WTC11 (cell line): Measurements from ENCODE around the gene FGR. TPM values are rescaled to one million over a fixed set of nuclear protein-coding genes. Genes with fewer than 3 reads are reported as not detected.
A peak's percentile ranks its signal among the peaks of the same experiment; 100 is the strongest.

Experiments
- ATAC-seq: fragments of 200-7000 bp; cut with Tn5 transposase; 2 replicates; pipeline ENCODE4 v1.10.0; 2021; ENCODE audit warnings: mild to moderate bottlenecking, moderate library complexity
- CTCF ChIA-PET: fragments of 300-600 bp; sonication (Branson Sonifier 250); formaldehyde crosslinking; loops from one replicate; lab custom pipeline; 2021; ENCODE audit warnings: antibody characterized with exemption; lab: Charles Lee
- POLR2A ChIA-PET: fragments of 350-600 bp; sonication (Branson Sonifier 250); formaldehyde crosslinking; loops from one replicate; lab custom pipeline; 2021; ENCODE audit warnings: antibody characterized with exemption; lab: Charles Lee
- DNase-seq: peaks from one replicate; pipeline ENCODE4 v3.0.0; 2021; ENCODE audit warnings: low spot score
- H3K27ac Mint-ChIP-seq: 2 replicates; pipeline ENCODE4 v1.8.0; 2021; ENCODE audit warnings: mixed read lengths
- H3K27me3 Mint-ChIP-seq: 2 replicates; pipeline ENCODE4 v1.8.0; 2021; ENCODE audit warnings: low read depth, mild to moderate bottlenecking, moderate library complexity, mixed read lengths
- H3K36me3 Mint-ChIP-seq: 2 replicates; pipeline ENCODE4 v1.8.0; 2021; ENCODE audit warnings: mixed read lengths
- H3K4me1 Mint-ChIP-seq: 2 replicates; pipeline ENCODE4 v1.8.0; 2022; ENCODE audit warnings: mixed read lengths
- H3K4me3 Mint-ChIP-seq: 2 replicates; pipeline ENCODE4 v1.8.0; 2021; ENCODE audit warnings: mild to moderate bottlenecking, moderate library complexity, mixed read lengths
- H3K9me3 Mint-ChIP-seq: 2 replicates; pipeline ENCODE4 v1.8.0; 2021; ENCODE audit warnings: mixed read lengths
- AR ChIP-seq: fragments of 250-450 bp; sonication (Bioruptor Pico); IDR thresholded peaks from 2 replicates; pipeline ENCODE4 v1.9.0; 2021; ENCODE audit warnings: mild to moderate bottlenecking
- E2F1 ChIP-seq: sonication (generic); formaldehyde crosslinking; IDR thresholded peaks from 2 replicates; pipeline ENCODE4 v1.8.0; 2022; ENCODE audit warnings: mild to moderate bottlenecking, missing genetic modification reagents
- FOXP4 ChIP-seq: sonication (generic); formaldehyde crosslinking; IDR thresholded peaks from 2 replicates; pipeline ENCODE4 v1.8.0; 2022; ENCODE audit warnings: mild to moderate bottlenecking, missing genetic modification reagents
- HMGA2 ChIP-seq: fragments of 250-450 bp; sonication (Bioruptor Pico); IDR thresholded peaks from 2 replicates; pipeline ENCODE4 v1.4.0; 2021; ENCODE audit warnings: mild to moderate bottlenecking, moderate library complexity
- NFATC4 ChIP-seq: fragments of 250-450 bp; sonication (Bioruptor Pico); IDR thresholded peaks from 2 replicates; pipeline ENCODE4 v1.9.0; 2021; ENCODE audit warnings: mild to moderate bottlenecking
- NR2C2 ChIP-seq: sonication (generic); formaldehyde crosslinking; IDR thresholded peaks from 2 replicates; pipeline ENCODE4 v1.8.0; 2022; ENCODE audit warnings: mild to moderate bottlenecking, missing genetic modification reagents
- PREB ChIP-seq: sonication (generic); formaldehyde crosslinking; IDR thresholded peaks from 2 replicates; pipeline ENCODE4 v1.8.1; 2022; ENCODE audit warnings: mild to moderate bottlenecking, missing genetic modification reagents, moderate library complexity, borderline replicate concordance
- RELA ChIP-seq: sonication (generic); formaldehyde crosslinking; IDR thresholded peaks from 2 replicates; pipeline ENCODE4 v1.8.1; 2022; ENCODE audit warnings: missing genetic modification reagents, mild to moderate bottlenecking, borderline replicate concordance
- RORB ChIP-seq: fragments of 250-450 bp; sonication (Bioruptor Pico); IDR thresholded peaks from 2 replicates; pipeline ENCODE4 v1.9.0; 2021; ENCODE audit warnings: mild to moderate bottlenecking
- SMAD3 ChIP-seq: sonication (generic); formaldehyde crosslinking; IDR thresholded peaks from 2 replicates; pipeline ENCODE4 v1.8.0; 2022; ENCODE audit warnings: missing genetic modification reagents, mild to moderate bottlenecking, borderline replicate concordance
- SP1 ChIP-seq: sonication (generic); formaldehyde crosslinking; conservative IDR thresholded peaks from 2 replicates; pipeline ENCODE4 v1.8.1; 2022; ENCODE audit warnings: missing genetic modification reagents
- ZBTB21 ChIP-seq: sonication (generic); formaldehyde crosslinking; IDR thresholded peaks from 2 replicates; pipeline ENCODE4 v1.8.1; 2023; ENCODE audit warnings: mild to moderate bottlenecking, missing genetic modification reagents, borderline replicate concordance
- ZNF121 ChIP-seq: sonication (generic); formaldehyde crosslinking; IDR thresholded peaks from 2 replicates; pipeline ENCODE4 v1.8.0; 2023; ENCODE audit warnings: missing genetic modification reagents
- ZNF263 ChIP-seq: sonication (generic); formaldehyde crosslinking; IDR thresholded peaks from 2 replicates; pipeline ENCODE4 v1.8.1; 2022; ENCODE audit warnings: low read depth, mild to moderate bottlenecking, moderate library complexity, missing genetic modification reagents
- ZNF281 ChIP-seq: sonication (generic); formaldehyde crosslinking; IDR thresholded peaks from 2 replicates; pipeline ENCODE4 v1.8.0; 2023; ENCODE audit warnings: mild to moderate bottlenecking, missing genetic modification reagents
- ZNF423 ChIP-seq: fragments of 250-450 bp; sonication (Bioruptor Pico); IDR thresholded peaks from 2 replicates; pipeline ENCODE4 v2.1.2; 2022; ENCODE audit warnings: mild to moderate bottlenecking, moderate library complexity
- total RNA-seq: library from RNA; stranded (reverse); gene quantifications from 3 replicates; pipeline ENCODE4 v1.2.3, GENCODE V29; 2021
- TF ChIP-seq, protein P1 (sequence below): sonication (generic); formaldehyde crosslinking; conservative IDR thresholded peaks from 2 replicates; pipeline ENCODE4 v1.8.1; 2022; ENCODE audit warnings: mild to moderate bottlenecking, missing genetic modification reagents
- TF ChIP-seq, protein P2 (sequence below): fragments of 250-450 bp; sonication (Bioruptor Pico); IDR thresholded peaks from 2 replicates; pipeline ENCODE4 v1.9.0; 2021; ENCODE audit warnings: mild to moderate bottlenecking
- TF ChIP-seq, protein P3 (sequence below): fragments of 250-450 bp; sonication (Bioruptor Pico); conservative IDR thresholded peaks from 2 replicates; pipeline ENCODE4 v1.9.0; 2021; ENCODE audit warnings: mild to moderate bottlenecking

The FGR gene
- total RNA-seq, 1 experiment from 2014 or later, result 0.77 TPM

DNA sequence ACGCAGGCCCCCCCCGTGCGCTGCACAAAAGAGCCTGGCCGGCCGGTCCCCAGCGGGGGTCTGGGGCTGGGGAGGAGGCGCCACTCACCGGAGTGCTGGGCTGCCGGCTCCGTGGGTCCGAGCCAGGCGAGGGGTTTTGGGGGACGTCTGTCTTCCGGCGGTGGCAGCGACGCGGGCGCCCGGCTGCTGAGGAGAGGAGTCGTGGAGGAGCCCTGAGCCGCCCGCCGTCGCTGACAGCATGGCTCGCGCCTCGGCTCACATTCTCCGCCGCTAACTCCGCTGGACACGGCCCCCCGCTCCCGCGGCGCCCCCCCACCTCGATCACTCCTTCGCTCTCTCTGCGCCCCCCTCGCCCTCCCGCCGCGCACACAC, 31.7 kb downstream of the FGR start:
- TF ChIP-seq E2F1 (CRISPR knock-in tag) (no peak), NR2C2 (CRISPR knock-in tag) (no peak), ZBTB21 (CRISPR knock-in tag) (no peak), FOXP4 (peak; percentile 30; the same call in 1 of the 2 replicates), PREB (CRISPR knock-in tag) (no peak), ZNF263 (CRISPR knock-in tag) (peak; percentile 13; the same call in 1 of the 2 replicates), HMGA2 (CRISPR knock-in tag) (no peak)
- TF ChIP-seq, all 79 proteins: peak for 2
- H3K36me3 Mint-ChIP-seq, result no peaks in the 10 kb centered on the region
- peaks cover 61% of the 10 kb centered on the region for H3K4me1 Mint-ChIP-seq
- H3K9me3 Mint-ChIP-seq, result no peaks in the 10 kb centered on the region
- H3K27me3 Mint-ChIP-seq, result no peaks in the 10 kb centered on the region; the same call in 1 of the 2 replicates
- peak overlapping the region; percentile 92 for H3K4me3 Mint-ChIP-seq
- DNase-seq, result no peak
- H3K27ac Mint-ChIP-seq, result no peak overlapping the region
- ATAC-seq, result no peak
- CTCF ChIA-PET, result interaction anchor here (0.9 to 16.7 kb wide), 14 partner anchors 12 to 307 kb away, joined by 3 to 376 read pairs (median 44); partner anchors contain the start of gene WASF2
- POLR2A ChIA-PET, result interaction anchor here (0.9 to 6.5 kb wide), 7 partner anchors 28 to 297 kb away, joined by 3 to 33 read pairs (median 4); partner anchors contain the start of gene FAM76A

GRCh38 chr1:27602462-27603308, 32.3 kb downstream of the FGR start:
- ChIA-PET POLR2A (interaction anchor here (0.6 to 6.5 kb wide), 6 partner anchors 28 to 186 kb away, joined by 4 to 33 read pairs (median 5); no protein-coding TSS in a partner anchor), CTCF (interaction anchor here (0.5 to 13.6 kb wide), 18 partner anchors 11 to 270 kb away, joined by 3 to 376 read pairs (median 6); partner anchors contain the start of genes CD164L2 and WASF2)
- H3K4me1 Mint-ChIP-seq, result peaks cover 59% of the 10 kb centered on the region
- H3K9me3 Mint-ChIP-seq, result no peaks in the 10 kb centered on the region
- H3K27ac Mint-ChIP-seq, result 0 out of 2 replicates have a peak overlapping the region, but pooled peaks have one; percentile 36
- H3K27me3 Mint-ChIP-seq, result no peaks in the 10 kb centered on the region; the same call in 1 of the 2 replicates
- no peaks in the 10 kb centered on the region for H3K36me3 Mint-ChIP-seq
- DNase-seq, result peak; percentile 53
- H3K4me3 Mint-ChIP-seq, result peak overlapping the region; percentile 92
- no peak for ATAC-seq
- peak; percentile 66; the same call in 1 of the 2 replicates for TF ChIP-seq ZNF423 (CRISPR knock-in tag)
- no peak for TF ChIP-seq SMAD3 (CRISPR knock-in tag)
- TF ChIP-seq ZNF281 (CRISPR knock-in tag), result no peak
- TF ChIP-seq, protein P1, sequence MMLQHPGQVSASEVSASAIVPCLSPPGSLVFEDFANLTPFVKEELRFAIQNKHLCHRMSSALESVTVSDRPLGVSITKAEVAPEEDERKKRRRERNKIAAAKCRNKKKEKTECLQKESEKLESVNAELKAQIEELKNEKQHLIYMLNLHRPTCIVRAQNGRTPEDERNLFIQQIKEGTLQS (CRISPR knock-in tag), result no peak
- TF ChIP-seq NFATC4 (CRISPR knock-in tag), result no peak
- TF ChIP-seq RELA (CRISPR knock-in tag), result no peak
- no peak for TF ChIP-seq AR
- TF ChIP-seq, protein P2, sequence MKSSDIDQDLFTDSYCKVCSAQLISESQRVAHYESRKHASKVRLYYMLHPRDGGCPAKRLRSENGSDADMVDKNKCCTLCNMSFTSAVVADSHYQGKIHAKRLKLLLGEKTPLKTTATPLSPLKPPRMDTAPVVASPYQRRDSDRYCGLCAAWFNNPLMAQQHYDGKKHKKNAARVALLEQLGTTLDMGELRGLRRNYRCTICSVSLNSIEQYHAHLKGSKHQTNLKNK, result no peak
- 0 out of 2 replicates have a peak, but pooled peaks have one; percentile 34 for TF ChIP-seq SP1 (CRISPR knock-in tag)
- TF ChIP-seq, protein P3, sequence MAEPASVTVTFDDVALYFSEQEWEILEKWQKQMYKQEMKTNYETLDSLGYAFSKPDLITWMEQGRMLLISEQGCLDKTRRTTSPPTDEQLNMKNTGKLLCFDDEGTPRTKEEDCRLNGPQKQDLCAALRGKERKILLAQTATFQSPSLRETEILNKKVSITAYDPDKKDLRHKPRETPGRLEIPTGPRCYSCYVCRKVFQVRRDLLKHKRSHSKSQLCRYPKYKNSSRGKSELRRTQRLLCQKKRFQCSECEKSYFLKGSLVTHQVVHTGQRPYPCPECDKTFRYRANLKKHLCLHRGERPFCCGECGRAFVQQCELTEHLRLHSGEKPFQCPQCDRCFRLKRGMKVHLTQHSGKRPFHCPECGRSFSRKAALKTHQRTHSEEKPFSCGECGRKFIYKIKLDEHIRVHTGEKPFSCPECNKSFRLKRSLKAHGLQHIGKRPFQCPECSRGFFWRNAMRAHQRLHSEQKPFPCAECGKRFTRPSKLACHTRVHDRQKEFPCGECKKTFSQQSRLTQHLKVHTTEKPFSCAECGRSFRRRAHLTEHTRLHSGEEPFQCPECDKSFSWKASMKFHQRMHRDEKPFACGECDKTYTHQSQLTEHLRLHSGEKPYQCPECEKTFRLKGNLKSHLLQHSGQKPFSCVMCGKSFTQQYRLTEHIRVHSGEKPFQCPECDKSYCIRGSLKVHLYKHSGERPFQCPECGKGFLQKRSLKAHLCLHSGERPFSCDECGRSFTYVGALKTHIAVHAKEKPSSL (CRISPR knock-in tag), result no peak
- no peak for TF ChIP-seq RORB (CRISPR knock-in tag)
- TF ChIP-seq ZNF121, result no peak
